Stomach (tissue), 9 donors: ENCODE measurements around the gene WLS. TPM values are rescaled to one million over a fixed set of nuclear protein-coding genes. Genes with fewer than 3 reads are reported as not detected.
A peak's percentile ranks its signal among the peaks of the same experiment; 100 is the strongest.

Experiments
- DNase-seq, 2 donors: peaks; one replicate each; pipeline versions ENCODE4 v3.0.0 to v3.0.0-alpha.2; 2013 to 2019
- H3K27ac ChIP-seq, 5 donors: fragments of 200-600 bp in 4 of 5; sonication (generic) in 4 of 5; one replicate each; pipeline ENCODE4 v1.5.1; 2013 to 2019; ENCODE audit warnings: mild to moderate bottlenecking in 1 of 5, moderate library complexity in 1 of 5
- H3K27me3 ChIP-seq, 3 donors: fragments of 200-600 bp; sonication (generic); one replicate each; pipeline ENCODE4 v1.5.1; 2017 to 2019; ENCODE audit warnings: mixed run types in 1 of 3
- H3K36me3 ChIP-seq, 4 donors: fragments of 200-600 bp; sonication (generic); 1 replicate in 3 of 4; 2 replicates in 1 of 4; pipeline ENCODE4 v1.5.1; 2016 to 2019
- H3K4me1 ChIP-seq, 4 donors: fragments of 200-600 bp; sonication (generic); one replicate each; pipeline ENCODE4 v1.5.1; 2016 to 2019
- H3K4me3 ChIP-seq, 4 donors: fragments of 200-600 bp; sonication (generic) in 3 of 4; one replicate each; pipeline ENCODE4 v1.5.1; 2016 to 2019; ENCODE audit warnings: mild to moderate bottlenecking in 1 of 4
- H3K9me3 ChIP-seq, 4 donors: fragments of 200-600 bp; sonication (generic); one replicate each; pipeline ENCODE4 v1.5.1; 2016 to 2019
- CTCF ChIP-seq, 7 experiments: fragments of 450-650 bp in 4 of 7; fragments of 200-600 bp in 3 of 7; sonication (generic) in 3 of 7; IDR thresholded peaks; one replicate each; pipeline ENCODE4 v1.5.1; 2016 to 2019; ENCODE audit warnings: antibody characterized with exemption in 7 of 7, control low read depth in 2 of 7, mild to moderate bottlenecking in 1 of 7
- EP300 ChIP-seq: sonication (generic); formaldehyde crosslinking; IDR thresholded peaks from one replicate; pipeline ENCODE4 v1.6.1; 2017; ENCODE audit warnings: antibody characterized with exemption
- POLR2A ChIP-seq, 4 donors: fragments of 450-650 bp; IDR thresholded peaks; one replicate each; pipeline ENCODE4 v1.6.1; 2016; ENCODE audit warnings: antibody characterized with exemption in 4 of 4, control low read depth in 2 of 4, mild to moderate bottlenecking in 1 of 4, moderate library complexity in 1 of 4
- POLR2AphosphoS5 ChIP-seq, 3 donors: sonication (generic); formaldehyde crosslinking; IDR thresholded peaks; one replicate each; pipeline ENCODE4 v1.6.1; 2016; ENCODE audit warnings: antibody characterized with exemption in 3 of 3
- WGBS, 5 donors: extraction: QIAGEN DNeasy Blood & Tissue Kit in 3 of 5; methylation state at CpG; one replicate each; pipeline versions ENCODE4 v1.1.5 to v1.1.7; 2013 to 2018; 5-methylcytosine and 5-hydroxymethylcytosine counted together
- intact Hi-C: fragments of 100-400 bp; cut with DNase I; formaldehyde crosslinking; loops from one replicate; pipeline ENCODE4 v1.15.1; 2023; ENCODE audit warnings: low total_unique reads
- polyA plus RNA-seq, 3 donors: library from polyadenylated mRNA; stranded (reverse); fragments of 200-250 nt; gene quantifications; one replicate each; pipeline ENCODE4 v1.2.3, GENCODE V29; 2013
- total RNA-seq, 5 donors: library from RNA; depleted of rRNA; stranded (reverse); fragments of >200 nt; gene quantifications; one replicate each; pipeline versions ENCODE4 v1.1.0 to v1.2.3, GENCODE V29; 2014 to 2016
- donor health status: healthy with polysubstance abuse.
- donor health status: Bipolar disorder and iron deficiency.
- donor health status: healthy.

Gene WLS
- total and polyA plus RNA-seq, 8 donors, result 17.9 to 194 (median 66.8) TPM

- TF ChIP-seq EP300 (no peak), POLR2A (IDR thresholded peaks at IDR 0.05) (no peak), POLR2AphosphoS5 (IDR thresholded peaks at IDR 0.05) (no peak), CTCF (IDR thresholded peaks at IDR 0.05) (no peak)
- H3K27ac ChIP-seq, result peak overlapping the region in 3 of 5 donors; percentile 17 to 62 (median 45)
- 27 to 38% (median 29%) methylated on average over 5 of the region's 5 CpGs for WGBS, 5 donors
- no peaks in the 10 kb centered on the region for H3K27me3 ChIP-seq
- no peaks in the 10 kb centered on the region for H3K36me3 ChIP-seq
- peaks cover 29 to 87% (median 50%) of the 10 kb centered on the region in 4 donors for H3K4me1 ChIP-seq
- H3K9me3 ChIP-seq, result no peaks in the 10 kb centered on the region
- intact Hi-C loops, result no loop called here
- no peak for DNase-seq
- H3K4me3 ChIP-seq, result no peak overlapping the region
Observed at GRCh38 chr1:68221980-68222373, 10.3 kb downstream of the WLS start.

- Histone ChIP-seq H3K4me3 (no peak overlapping the region), H3K4me1 (peaks cover 30 to 88% (median 56%) of the 10 kb centered on the region in 4 donors), H3K27me3 (no peaks in the 10 kb centered on the region), H3K36me3 (no peaks in the 10 kb centered on the region), H3K27ac (peak overlapping the region in 3 of 5 donors; percentile 17 to 62 (median 45)), H3K9me3 (no peaks in the 10 kb centered on the region)
- intact Hi-C loops, result no loop called here
- no peak for DNase-seq
- no peak for TF ChIP-seq POLR2AphosphoS5 (IDR thresholded peaks at IDR 0.05)
- no peak for TF ChIP-seq POLR2A (IDR thresholded peaks at IDR 0.05)
- WGBS, 5 donors, result 39 to 56% (median 40%) methylated on average over 4 of the region's 4 CpGs
Observed at GRCh38 chr1:68221001-68221979, 11.0 kb downstream of the WLS start.

GRCh38 chr1:68220420-68220819 is 11.9 kb downstream of the WLS start:
- no peaks in the 10 kb centered on the region for H3K9me3 ChIP-seq
- TF ChIP-seq POLR2AphosphoS5 (IDR thresholded peaks at IDR 0.05) (no peak), CTCF (IDR thresholded peaks at IDR 0.05) (no peak), POLR2A (IDR thresholded peaks at IDR 0.05) (no peak), EP300 (no peak)
- intact Hi-C loops, result no loop called here
- 63 to 91% (median 85%) methylated on average over 4 of the region's 4 CpGs for WGBS, 5 donors
- H3K27me3 ChIP-seq, result no peaks in the 10 kb centered on the region
- no peak overlapping the region for H3K4me3 ChIP-seq
- no peaks in the 10 kb centered on the region for H3K36me3 ChIP-seq
- peaks cover 30 to 89% (median 59%) of the 10 kb centered on the region in 4 donors for H3K4me1 ChIP-seq
- H3K27ac ChIP-seq, result peak overlapping the region in 1 of 5 donors; percentile 62
- DNase-seq, result no peak

GRCh38 chr1:68218490-68218889 is 13.8 kb downstream of the WLS start:
- H3K9me3 ChIP-seq, result no peaks in the 10 kb centered on the region
- TF ChIP-seq POLR2AphosphoS5 (IDR thresholded peaks at IDR 0.05) (peak in 1 of 3 donors; percentile 46), CTCF (IDR thresholded peaks at IDR 0.05) (no peak), EP300 (no peak), POLR2A (IDR thresholded peaks at IDR 0.05) (no peak)
- H3K4me3 ChIP-seq, result no peak overlapping the region
- intact Hi-C loops, result no loop called here
- peaks cover 42 to 90% (median 66%) of the 10 kb centered on the region in 4 donors for H3K4me1 ChIP-seq
- H3K27ac ChIP-seq, result peak overlapping the region; percentile 14 to 75 (median 50)
- no peaks in the 10 kb centered on the region for H3K27me3 ChIP-seq
- 22 to 43% (median 32%) methylated on average over 5 of the region's 5 CpGs for WGBS, 5 donors
- no peaks in the 10 kb centered on the region for H3K36me3 ChIP-seq
- peak; percentile 55 to 64 for DNase-seq
